Measurements from ENCODE around the gene SLC6A1.

GRCh38 chr3:11024181-11024580 is 31.6 kb downstream of the SLC6A1 start:
- TF ChIP-seq POLR2A (IDR thresholded peaks at IDR 0.05) (no peak), POLR2AphosphoS5 (IDR thresholded peaks at IDR 0.05) (no peak), CTCF (IDR thresholded peaks at IDR 0.05) (no peak)

Measured in stomach (tissue), 4 donors.